OCI-LY3 (cell line): ENCODE results near the gene UBAC2.
A peak's percentile ranks its signal among the peaks of the same experiment; 100 is the strongest.

Source experiments
- H2AFZ ChIP-seq: fragments of 200-600, 300-600 bp; shearing (Covaris generic); 2 replicates; pipeline ENCODE4 v1.6.0; 2014; ENCODE audit warnings: antibody characterized with exemption, low read depth, low read length
- H3K27ac ChIP-seq: fragments of 200-600, 300-600 bp; sonication (generic); 2 replicates; pipeline ENCODE4 v1.5.1; 2014; ENCODE audit warnings: mild to moderate bottlenecking, low read length, moderate library complexity, mixed read lengths
- H3K27me3 ChIP-seq: fragments of 200-600, 300-600 bp; sonication (generic); 2 replicates; pipeline ENCODE4 v1.6.1; 2014; ENCODE audit warnings: low read depth, low read length, mixed read lengths
- H3K36me3 ChIP-seq: fragments of 200-600, 300-600 bp; sonication (generic); replicated peaks from 2 replicates; pipeline ENCODE3; 2014; ENCODE audit warnings: low read depth, low read length, mixed read lengths
- H3K4me1 ChIP-seq: fragments of 300-600, 200-600 bp; sonication (generic); 2 replicates; pipeline ENCODE4 v1.6.1; 2014; ENCODE audit warnings: low read length, mixed read lengths
- H3K4me2 ChIP-seq: fragments of 200-600, 300-600 bp; sonication (generic); 2 replicates; pipeline ENCODE4 v1.6.1; 2014; ENCODE audit warnings: low read length, mixed read lengths
- H3K4me3 ChIP-seq: fragments of 300-600, 200-600 bp; sonication (generic); 2 replicates; pipeline ENCODE4 v1.5.1; 2014; ENCODE audit warnings: antibody characterized with exemption, mild to moderate bottlenecking, low read length, moderate library complexity
- H3K79me2 ChIP-seq: fragments of 300-600, 200-600 bp; shearing (Covaris generic); 2 replicates; pipeline ENCODE4 v1.6.1; 2014; ENCODE audit warnings: mild to moderate bottlenecking, low read length, mixed read lengths
- H3K9ac ChIP-seq: fragments of 300-600, 200-600 bp; shearing (Covaris generic); 2 replicates; pipeline ENCODE4 v1.6.0; 2014; ENCODE audit warnings: mild to moderate bottlenecking, low read length, moderate library complexity
- H3K9me3 ChIP-seq: fragments of 200-600, 300-600 bp; shearing (Covaris generic); 2 replicates; pipeline ENCODE4 v1.6.1; 2014; ENCODE audit warnings: low read length, mixed read lengths; ENCODE audit not compliant: insufficient read depth
- H4K20me1 ChIP-seq: fragments of 200-600, 300-600 bp; sonication (generic); 2 replicates; pipeline ENCODE4 v1.6.1; 2016; ENCODE audit warnings: low read length, mixed read lengths; ENCODE audit not compliant: insufficient read depth
- EZH2phosphoT487 ChIP-seq: fragments of 200-600 bp; shearing (Covaris generic); IDR thresholded peaks from 2 replicates; pipeline ENCODE4 v1.6.1; 2018; ENCODE audit warnings: antibody characterized with exemption, mixed run types, low read depth
- TF ChIP-seq, protein P1 (sequence below): fragments of 200-600, 300-600 bp; sonication (generic); IDR thresholded peaks from 2 replicates; pipeline ENCODE4 v1.5.1; 2014; ENCODE audit warnings: antibody characterized with exemption, low read length, low read depth

The UBAC2 gene

DNA sequence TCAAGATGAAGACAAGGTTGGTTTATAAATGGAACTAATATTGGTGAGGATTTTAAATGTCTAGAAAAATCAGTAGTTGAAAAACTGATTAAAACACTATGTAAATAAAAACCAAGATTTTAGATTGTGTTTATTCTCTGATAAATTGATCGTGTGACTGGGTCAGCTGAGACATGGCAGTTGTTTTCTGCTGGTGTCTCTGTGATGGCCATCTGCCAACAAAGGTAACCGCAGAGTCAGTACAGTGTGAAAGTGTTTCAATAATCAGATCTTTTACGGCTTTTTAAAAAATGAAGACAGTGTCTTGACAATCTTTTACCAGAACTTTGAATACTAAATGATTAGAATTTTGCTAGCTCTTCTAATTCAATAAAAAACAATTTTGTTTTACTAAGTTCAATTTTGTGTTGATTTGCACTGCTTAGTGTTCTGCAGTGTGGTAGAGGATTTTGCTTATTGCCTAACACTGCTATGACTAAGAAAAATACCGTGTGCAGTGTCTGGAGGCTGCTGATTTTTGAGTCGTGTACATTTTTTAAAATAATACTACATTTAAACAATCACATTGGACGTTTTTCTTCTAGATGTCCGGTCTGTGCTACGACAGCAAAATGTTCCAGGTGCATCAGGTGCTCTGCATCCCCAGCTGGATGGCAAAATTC is 139.2 kb downstream of the UBAC2 start:
- Histone ChIP-seq H3K27me3 (no peaks in the 10 kb centered on the region), H3K4me2 (peak overlapping the region; percentile 8), H3K27ac (no peak overlapping the region), H2AFZ (no peak overlapping the region), H3K4me1 (peaks cover 39% of the 10 kb centered on the region), H3K79me2 (no peaks in the 10 kb centered on the region), H3K36me3 (peaks cover 23% of the 10 kb centered on the region), H3K9me3 (no peaks in the 10 kb centered on the region), H3K9ac (no peak overlapping the region), H4K20me1 (no peaks in the 10 kb centered on the region), H3K4me3 (no peak overlapping the region)
- no peak for TF ChIP-seq EZH2phosphoT487
- TF ChIP-seq, protein P1, sequence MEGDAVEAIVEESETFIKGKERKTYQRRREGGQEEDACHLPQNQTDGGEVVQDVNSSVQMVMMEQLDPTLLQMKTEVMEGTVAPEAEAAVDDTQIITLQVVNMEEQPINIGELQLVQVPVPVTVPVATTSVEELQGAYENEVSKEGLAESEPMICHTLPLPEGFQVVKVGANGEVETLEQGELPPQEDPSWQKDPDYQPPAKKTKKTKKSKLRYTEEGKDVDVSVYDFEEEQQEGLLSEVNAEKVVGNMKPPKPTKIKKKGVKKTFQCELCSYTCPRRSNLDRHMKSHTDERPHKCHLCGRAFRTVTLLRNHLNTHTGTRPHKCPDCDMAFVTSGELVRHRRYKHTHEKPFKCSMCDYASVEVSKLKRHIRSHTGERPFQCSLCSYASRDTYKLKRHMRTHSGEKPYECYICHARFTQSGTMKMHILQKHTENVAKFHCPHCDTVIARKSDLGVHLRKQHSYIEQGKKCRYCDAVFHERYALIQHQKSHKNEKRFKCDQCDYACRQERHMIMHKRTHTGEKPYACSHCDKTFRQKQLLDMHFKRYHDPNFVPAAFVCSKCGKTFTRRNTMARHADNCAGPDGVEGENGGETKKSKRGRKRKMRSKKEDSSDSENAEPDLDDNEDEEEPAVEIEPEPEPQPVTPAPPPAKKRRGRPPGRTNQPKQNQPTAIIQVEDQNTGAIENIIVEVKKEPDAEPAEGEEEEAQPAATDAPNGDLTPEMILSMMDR: no peak

DNA sequence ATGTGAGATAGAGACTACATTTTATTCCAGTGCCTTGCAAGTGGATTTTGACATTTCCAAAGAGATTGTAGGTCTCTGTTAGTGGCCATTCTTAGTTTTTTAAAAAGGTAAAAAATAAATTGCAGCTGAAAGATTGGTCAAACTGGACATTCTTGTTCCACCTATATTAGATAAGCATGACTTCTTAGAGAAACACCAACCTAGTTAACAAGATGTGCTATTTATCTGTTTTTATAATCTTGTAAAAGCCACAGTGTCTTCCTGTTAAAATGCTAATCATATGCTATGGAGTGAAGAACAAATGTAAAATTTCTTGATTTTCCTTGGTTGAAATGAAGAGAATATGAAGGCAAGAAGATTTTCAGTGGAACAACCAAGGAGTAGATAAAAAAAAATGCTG is 140.0 kb downstream of the UBAC2 start:
- TF ChIP-seq, protein P1: no peak
- no peak for TF ChIP-seq EZH2phosphoT487
- no peaks in the 10 kb centered on the region for H4K20me1 ChIP-seq
- H3K4me3 ChIP-seq: no peak overlapping the region
- peaks cover 29% of the 10 kb centered on the region for H3K36me3 ChIP-seq
- H3K4me2 ChIP-seq: no peak overlapping the region
- no peak overlapping the region for H3K27ac ChIP-seq
- no peak overlapping the region for H3K9ac ChIP-seq
- H3K4me1 ChIP-seq: peaks cover 31% of the 10 kb centered on the region
- H3K9me3 ChIP-seq: no peaks in the 10 kb centered on the region
- no peaks in the 10 kb centered on the region for H3K79me2 ChIP-seq
- H2AFZ ChIP-seq: no peak overlapping the region
- H3K27me3 ChIP-seq: no peaks in the 10 kb centered on the region; the same call in 1 of the 2 replicates

DNA sequence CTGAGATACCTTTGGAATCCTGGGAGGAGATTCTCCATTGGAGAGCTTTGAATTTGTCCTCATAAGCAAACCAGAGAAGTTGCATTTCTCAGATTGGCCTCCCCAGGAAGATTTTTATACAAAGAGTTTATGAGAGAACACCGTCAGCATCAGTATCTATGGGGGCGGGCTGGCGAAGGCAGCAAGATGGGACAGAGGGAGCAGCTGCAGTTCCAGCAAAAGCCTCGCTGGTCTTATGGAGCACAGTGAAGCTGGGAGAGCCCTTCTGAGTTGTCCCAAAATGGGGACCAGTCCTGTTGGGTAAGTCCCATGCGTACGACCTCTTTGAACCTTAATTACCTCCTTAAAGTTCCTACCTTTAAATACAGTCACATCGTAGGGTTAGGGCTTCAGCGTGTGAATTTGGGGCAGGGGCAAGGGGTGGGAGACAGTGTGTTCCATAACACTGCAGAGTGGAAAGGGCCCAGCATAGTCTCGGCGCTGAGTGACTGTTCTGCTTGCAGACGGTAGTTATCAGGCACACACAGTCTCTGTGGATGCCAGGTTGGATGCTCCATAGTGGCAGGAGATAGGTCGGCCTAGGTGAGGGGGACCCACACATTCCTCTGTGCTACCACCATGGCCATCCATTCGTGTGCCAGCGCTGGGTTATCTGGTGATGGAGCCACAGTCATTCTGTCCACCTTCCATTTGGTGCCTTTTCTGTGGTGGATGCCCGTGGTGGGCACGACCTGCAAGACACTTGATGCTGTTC is 141.5 kb downstream of the UBAC2 start:
- no peak for TF ChIP-seq EZH2phosphoT487
- TF ChIP-seq, protein P1: no peak
- Histone ChIP-seq H3K27ac (no peak overlapping the region), H4K20me1 (no peaks in the 10 kb centered on the region), H3K9me3 (no peaks in the 10 kb centered on the region), H3K27me3 (no peaks in the 10 kb centered on the region; the same call in 1 of the 2 replicates), H3K4me3 (no peak overlapping the region), H2AFZ (no peak overlapping the region), H3K79me2 (no peaks in the 10 kb centered on the region), H3K4me2 (no peak overlapping the region), H3K4me1 (peaks cover 32% of the 10 kb centered on the region), H3K36me3 (peaks cover 35% of the 10 kb centered on the region), H3K9ac (no peak overlapping the region)

DNA sequence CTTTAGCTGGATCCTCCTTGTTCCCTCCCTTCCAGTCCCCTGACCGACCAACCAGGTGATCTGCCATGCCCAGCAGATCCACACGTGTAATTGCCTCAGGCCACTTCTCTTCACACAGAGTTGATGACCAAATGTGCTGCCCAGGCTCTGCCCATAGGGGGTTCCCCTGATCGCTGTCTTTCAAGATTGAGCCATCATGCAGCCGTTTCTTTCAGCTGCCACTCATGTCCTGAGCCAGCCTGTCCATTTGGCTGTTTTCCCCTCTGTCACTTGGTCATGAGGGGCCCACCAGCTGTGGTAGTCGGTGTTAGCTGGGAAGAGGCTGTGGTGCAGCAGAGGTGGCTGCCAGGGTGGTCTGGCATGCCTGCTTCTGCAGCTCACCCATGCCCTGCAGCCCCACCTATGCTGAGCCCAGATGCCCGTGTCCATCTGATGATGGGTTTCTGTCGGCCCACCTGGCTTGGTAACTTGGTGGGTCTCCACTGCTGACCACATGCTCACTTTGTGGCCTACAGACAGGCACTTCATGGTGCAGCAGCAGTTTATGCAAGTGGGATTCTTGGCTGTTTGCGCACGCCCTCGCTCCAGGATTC is 142.2 kb downstream of the UBAC2 start:
- H3K9me3 ChIP-seq: no peaks in the 10 kb centered on the region
- no peaks in the 10 kb centered on the region for H3K79me2 ChIP-seq
- H3K27ac ChIP-seq: no peak overlapping the region
- H3K4me1 ChIP-seq: peaks cover 39% of the 10 kb centered on the region
- TF ChIP-seq EZH2phosphoT487: no peak
- TF ChIP-seq, protein P1: no peak
- H3K36me3 ChIP-seq: peaks cover 35% of the 10 kb centered on the region
- H3K4me2 ChIP-seq: no peak overlapping the region
- H2AFZ ChIP-seq: no peak overlapping the region
- no peak overlapping the region for H3K9ac ChIP-seq
- H4K20me1 ChIP-seq: no peaks in the 10 kb centered on the region
- H3K27me3 ChIP-seq: no peaks in the 10 kb centered on the region; the same call in 1 of the 2 replicates
- no peak overlapping the region for H3K4me3 ChIP-seq
